Fibroblast of lung (primary cell): ENCODE measurements around the gene CIB4.

Experiments
- CTCF ChIP-seq, 2 donors: IDR thresholded peaks in 1 of 2; conservative IDR thresholded peaks in 1 of 2; 1 replicate in 1 of 2; 2 replicates in 1 of 2; pipeline ENCODE4 v1.5.1; 2011 to 2012; ENCODE audit warnings: low read length in 2 of 2, control low read depth in 1 of 2, inconsistent platforms in 1 of 2, low read depth in 1 of 2, mild to moderate bottlenecking in 1 of 2
- EZH2 ChIP-seq: IDR thresholded peaks from 2 replicates; pipeline ENCODE4 v1.5.1; 2012; ENCODE audit warnings: low read length, control low read depth, mild to moderate bottlenecking; ENCODE audit errors: missing control alignments

- TF ChIP-seq EZH2 (no peak), CTCF (conservative IDR thresholded peaks at IDR 0.05 in 1 of 2, IDR thresholded peaks at IDR 0.05 in 1 of 2; ENCODE audit: low read depth in 1 of 2, low read length in 2 of 2) (no peak)
Measured at GRCh38 chr2:26579723-26580040, 61.5 kb downstream of the CIB4 start.
